Body of pancreas (tissue), 4 donors: ENCODE results near the gene PKP4. TPM values are rescaled to one million over a fixed set of nuclear protein-coding genes. Genes with fewer than 3 reads are reported as not detected.

Experiments
- ATAC-seq: fragments of 150-250 bp; one replicate; pipeline ENCODE4 v1.9.1; 2016
- DNase-seq, 4 donors: peaks; one replicate each; pipeline ENCODE4 v3.0.0-alpha.2; 2019
- H3K27ac ChIP-seq, 4 donors: fragments of 200-600 bp; sonication (generic); 1 replicate in 3 of 4; 2 replicates in 1 of 4; pipeline versions ENCODE4 v1.5.1 to v1.6.1; 2016 to 2019; ENCODE audit warnings: mild to moderate bottlenecking in 1 of 4, mixed read lengths in 1 of 4, moderate library complexity in 1 of 4
- H3K27me3 ChIP-seq, 2 donors: fragments of 200-600 bp; sonication (generic); one replicate each; pipeline ENCODE4 v1.6.0; 2016; ENCODE audit warnings: mild to moderate bottlenecking in 1 of 2
- H3K36me3 ChIP-seq, 2 donors: fragments of 200-600 bp; sonication (generic); replicated peaks in 1 of 2; 2 replicates each; pipeline ENCODE4 v1.5.1; 2016; ENCODE audit warnings: low read depth in 2 of 2; ENCODE audit not compliant: insufficient read depth in 1 of 2
- H3K4me1 ChIP-seq: fragments of 200-600 bp; sonication (generic); one replicate; pipeline ENCODE4 v1.6.0; 2016
- H3K4me3 ChIP-seq, 2 donors: fragments of 200-600 bp; sonication (generic); 1 replicate in 1 of 2; 2 replicates in 1 of 2; pipeline ENCODE4 v1.5.1; 2016 to 2019
- H3K9me3 ChIP-seq, 3 donors: fragments of 200-600 bp; sonication (generic); 1 replicate in 2 of 3; 2 replicates in 1 of 3; pipeline ENCODE4 v1.5.1; 2016
- POLR2A ChIP-seq, 3 donors: fragments of 450-650 bp; IDR thresholded peaks; one replicate each; pipeline ENCODE4 v1.6.1; 2016; ENCODE audit warnings: antibody characterized with exemption in 3 of 3, mild to moderate bottlenecking in 2 of 3
- WGBS, 2 donors: methylation state at CpG; one replicate each; pipeline ENCODE4 v1.1.5; 2017; 5-methylcytosine and 5-hydroxymethylcytosine counted together
- intact Hi-C: fragments of 100-400 bp; cut with DNase I; formaldehyde crosslinking; loops from one replicate; pipeline ENCODE4 v1.15.1; 2023
- total RNA-seq, 2 donors: library from RNA; depleted of rRNA; stranded (reverse); fragments of >200 nt; gene quantifications; one replicate each; pipeline ENCODE4 v1.1.0, GENCODE V29; 2016
- TF ChIP-seq, protein P1 (sequence below), 7 experiments: fragments of 450-650 bp in 4 of 7; fragments of 200-600 bp in 3 of 7; sonication (generic) in 3 of 7; IDR thresholded peaks; one replicate each; pipeline ENCODE4 v1.5.1; 2016 to 2019; ENCODE audit warnings: antibody characterized with exemption in 7 of 7

The PKP4 gene
- total RNA-seq, 2 donors from 2014 or later: 36.3 to 50.1 TPM

GRCh38 chr2:158484892-158485556, 28.3 kb downstream of the PKP4 start:
- WGBS, 2 donors: 82 to 87% methylated on average over 8 of the region's 8 CpGs
- no peak for ATAC-seq
- Histone ChIP-seq H3K27ac (no peak overlapping the region), H3K4me1 (peaks cover 4% of the 10 kb centered on the region), H3K27me3 (no peaks in the 10 kb centered on the region), H3K4me3 (no peak overlapping the region), H3K36me3 (no peaks in the 10 kb centered on the region), H3K9me3 (no peaks in the 10 kb centered on the region)
- TF ChIP-seq POLR2A (IDR thresholded peaks at IDR 0.05): no peak
- TF ChIP-seq, protein P1, sequence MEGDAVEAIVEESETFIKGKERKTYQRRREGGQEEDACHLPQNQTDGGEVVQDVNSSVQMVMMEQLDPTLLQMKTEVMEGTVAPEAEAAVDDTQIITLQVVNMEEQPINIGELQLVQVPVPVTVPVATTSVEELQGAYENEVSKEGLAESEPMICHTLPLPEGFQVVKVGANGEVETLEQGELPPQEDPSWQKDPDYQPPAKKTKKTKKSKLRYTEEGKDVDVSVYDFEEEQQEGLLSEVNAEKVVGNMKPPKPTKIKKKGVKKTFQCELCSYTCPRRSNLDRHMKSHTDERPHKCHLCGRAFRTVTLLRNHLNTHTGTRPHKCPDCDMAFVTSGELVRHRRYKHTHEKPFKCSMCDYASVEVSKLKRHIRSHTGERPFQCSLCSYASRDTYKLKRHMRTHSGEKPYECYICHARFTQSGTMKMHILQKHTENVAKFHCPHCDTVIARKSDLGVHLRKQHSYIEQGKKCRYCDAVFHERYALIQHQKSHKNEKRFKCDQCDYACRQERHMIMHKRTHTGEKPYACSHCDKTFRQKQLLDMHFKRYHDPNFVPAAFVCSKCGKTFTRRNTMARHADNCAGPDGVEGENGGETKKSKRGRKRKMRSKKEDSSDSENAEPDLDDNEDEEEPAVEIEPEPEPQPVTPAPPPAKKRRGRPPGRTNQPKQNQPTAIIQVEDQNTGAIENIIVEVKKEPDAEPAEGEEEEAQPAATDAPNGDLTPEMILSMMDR (IDR thresholded peaks at IDR 0.05): no peak
- no peak for DNase-seq
- intact Hi-C loops: no loop called here

GRCh38 chr2:158486150-158486969, 29.6 kb downstream of the PKP4 start:
- H3K9me3 ChIP-seq: no peaks in the 10 kb centered on the region
- H3K27ac ChIP-seq: no peak overlapping the region
- 81 to 87% methylated on average over 3 of the region's 3 CpGs for WGBS, 2 donors
- no peak overlapping the region for H3K4me3 ChIP-seq
- no peak for TF ChIP-seq POLR2A (IDR thresholded peaks at IDR 0.05)
- TF ChIP-seq, protein P1 (IDR thresholded peaks at IDR 0.05): no peak
- intact Hi-C loops: no loop called here
- ATAC-seq (no peak), DNase-seq (no peak)
- H3K4me1 ChIP-seq: peaks cover 4% of the 10 kb centered on the region
- no peaks in the 10 kb centered on the region for H3K27me3 ChIP-seq
- H3K36me3 ChIP-seq: no peaks in the 10 kb centered on the region

DNA sequence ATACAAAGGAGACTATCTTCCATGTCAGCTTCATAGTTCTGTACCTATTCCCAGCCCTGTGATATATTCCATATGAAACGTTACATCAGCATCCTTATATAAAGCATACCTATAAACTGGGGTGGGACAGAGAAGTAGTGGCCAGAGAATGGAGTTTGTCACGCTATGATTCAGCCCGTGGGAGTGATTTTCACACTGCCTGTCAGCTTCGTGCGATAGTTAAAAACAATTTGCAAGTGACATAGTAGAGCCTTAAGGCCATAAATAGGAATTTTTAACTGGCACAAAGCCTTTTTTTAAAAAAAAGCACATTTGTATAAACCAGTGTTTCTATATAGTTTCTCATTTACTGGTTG, 30.2 kb downstream of the PKP4 start:
- Histone ChIP-seq H3K9me3 (no peaks in the 10 kb centered on the region), H3K4me3 (no peak overlapping the region), H3K36me3 (no peaks in the 10 kb centered on the region), H3K27ac (no peak overlapping the region), H3K27me3 (no peaks in the 10 kb centered on the region), H3K4me1 (peaks cover 4% of the 10 kb centered on the region)
- 87 to 91% methylated on average over 5 of the region's 5 CpGs for WGBS, 2 donors
- no peak for DNase-seq
- intact Hi-C loops: no loop called here
- no peak for TF ChIP-seq POLR2A (IDR thresholded peaks at IDR 0.05)
- TF ChIP-seq, protein P1 (IDR thresholded peaks at IDR 0.05): no peak
- no peak for ATAC-seq

DNA sequence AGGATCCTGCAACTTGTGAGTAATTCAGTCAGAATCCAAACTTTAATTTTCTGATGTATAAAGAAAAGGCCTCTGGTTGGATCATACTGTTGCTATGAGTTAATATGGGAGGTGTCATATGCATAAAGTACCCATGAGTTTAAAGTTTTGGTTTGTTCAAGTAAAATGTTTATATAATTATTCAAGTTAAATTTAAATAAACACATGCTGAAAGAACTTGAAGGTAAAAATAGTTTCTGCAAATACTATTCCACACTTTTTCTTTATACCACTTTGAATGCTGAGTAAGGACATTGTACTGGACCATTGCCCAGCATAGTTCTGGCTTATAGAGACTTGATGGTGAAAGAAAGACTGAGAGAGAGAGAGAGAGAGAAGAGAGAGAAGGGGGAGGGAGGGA, 30.7 kb downstream of the PKP4 start:
- no peak for TF ChIP-seq POLR2A (IDR thresholded peaks at IDR 0.05)
- TF ChIP-seq, protein P1 (IDR thresholded peaks at IDR 0.05): no peak
- H3K9me3 ChIP-seq: no peaks in the 10 kb centered on the region
- peaks cover 4% of the 10 kb centered on the region for H3K4me1 ChIP-seq
- DNase-seq: no peak
- no peak overlapping the region for H3K4me3 ChIP-seq
- no peak for ATAC-seq
- no peak overlapping the region for H3K27ac ChIP-seq
- intact Hi-C loops: no loop called here
- no peaks in the 10 kb centered on the region for H3K27me3 ChIP-seq
- no peaks in the 10 kb centered on the region for H3K36me3 ChIP-seq
